ENCODE data around the gene OXNAD1. TPM values are rescaled to one million over a fixed set of nuclear protein-coding genes. Genes with fewer than 3 reads are reported as not detected.

OXNAD1 gene
- total and polyA plus RNA-seq, 4 experiments from 2014 or later: 61.7 to 84.7 (median 73.2) TPM

GRCh38 chr3:16247282-16248061, 17.5 kb upstream of the OXNAD1 start:
- Histone ChIP-seq H3K27ac (ENCODE audit: low read depth, low read length) (no peak overlapping the region), H3K4me3 (ENCODE audit: low read length in 2 of 2) (no peak overlapping the region), H3K27me3 (ENCODE audit: insufficient read depth, low read length) (no peaks in the 10 kb centered on the region), H3K4me1 (ENCODE audit: insufficient read depth, low read length) (peaks cover 3% of the 10 kb centered on the region), H3K36me3 (ENCODE audit: insufficient read depth, low read length) (no peaks in the 10 kb centered on the region), H3K9me3 (ENCODE audit: control insufficient read depth in 1 of 2, low read length in 2 of 2) (no peaks in the 10 kb centered on the region)
- CTCF ChIA-PET (ENCODE audit: partially characterized antibody): interaction anchor here (1.0 to 2.5 kb wide), 10 partner anchors 11 to 1044 kb away, joined by 3 to 12 read pairs (median 4); partner anchors contain the start of genes DPH3 and OXNAD1
- intact Hi-C loops (cut with micrococcal nuclease): loop anchor here (1.0 kb wide), 4 partner anchors 17 to 1139 kb away; partner anchors contain the start of gene DPH3
- DNase-seq: peak; percentile 73 to 78 (median 75)
- peaks cover 0 to 1% (median 0%) of the 10 kb centered on the region in 8 donors for H3K9me3 Mint-ChIP-seq
- H3K27me3 Mint-ChIP-seq: no peaks in the 10 kb centered on the region
- no peaks in the 10 kb centered on the region for H3K36me3 Mint-ChIP-seq
- H3K27ac Mint-ChIP-seq: peak overlapping the region in 1 of 7 donors; percentile 32
- POLR2A ChIA-PET (ENCODE audit: partially characterized antibody): no interaction called here
- H3K4me1 Mint-ChIP-seq: peaks cover 6 to 17% (median 9%) of the 10 kb centered on the region in 4 donors
- H3K4me3 Mint-ChIP-seq: peak overlapping the region in 5 of 8 donors; percentile 10 to 57 (median 38)

GRCh38 chr3:16248556-16248955, 16.5 kb upstream of the OXNAD1 start:
- H3K36me3 Mint-ChIP-seq: no peaks in the 10 kb centered on the region
- peaks cover 0 to 1% (median 0%) of the 10 kb centered on the region in 8 donors for H3K9me3 Mint-ChIP-seq
- no peak overlapping the region for H3K27ac ChIP-seq (ENCODE audit: low read depth, low read length)
- no peak overlapping the region for H3K4me3 Mint-ChIP-seq
- H3K4me1 Mint-ChIP-seq: peaks cover 6 to 17% (median 9%) of the 10 kb centered on the region in 4 donors
- no peaks in the 10 kb centered on the region for H3K9me3 ChIP-seq (ENCODE audit: control insufficient read depth in 1 of 2, low read length in 2 of 2)
- H3K27me3 ChIP-seq (ENCODE audit: insufficient read depth, low read length): no peaks in the 10 kb centered on the region
- H3K27me3 Mint-ChIP-seq: no peaks in the 10 kb centered on the region
- no peak overlapping the region for H3K27ac Mint-ChIP-seq
- CTCF ChIA-PET (ENCODE audit: partially characterized antibody): interaction anchor here (0.9 to 2.5 kb wide), 9 partner anchors 10 to 1044 kb away, joined by 3 to 12 read pairs (median 4); partner anchors contain the start of genes DPH3 and OXNAD1
- H3K4me1 ChIP-seq (ENCODE audit: insufficient read depth, low read length): peaks cover 3% of the 10 kb centered on the region
- H3K36me3 ChIP-seq (ENCODE audit: insufficient read depth, low read length): no peaks in the 10 kb centered on the region
- POLR2A ChIA-PET (ENCODE audit: partially characterized antibody): no interaction called here
- DNase-seq: no peak
- no peak overlapping the region for H3K4me3 ChIP-seq (ENCODE audit: low read length in 2 of 2)
- intact Hi-C loops (cut with micrococcal nuclease): no loop called here

GRCh38 chr3:16249336-16249735, 15.7 kb upstream of the OXNAD1 start:
- H3K27me3 Mint-ChIP-seq: no peaks in the 10 kb centered on the region
- H3K36me3 Mint-ChIP-seq: no peaks in the 10 kb centered on the region
- ChIA-PET CTCF (ENCODE audit: partially characterized antibody) (interaction anchor here (0.9 to 2.5 kb wide), 4 partner anchors 15 to 1045 kb away, joined by 3 to 12 read pairs (median 3); partner anchors contain the start of genes DPH3 and OXNAD1), POLR2A (ENCODE audit: partially characterized antibody) (no interaction called here)
- Histone ChIP-seq H3K4me3 (ENCODE audit: low read length in 2 of 2) (no peak overlapping the region), H3K4me1 (ENCODE audit: insufficient read depth, low read length) (peaks cover 3% of the 10 kb centered on the region), H3K27me3 (ENCODE audit: insufficient read depth, low read length) (no peaks in the 10 kb centered on the region), H3K9me3 (ENCODE audit: control insufficient read depth in 1 of 2, low read length in 2 of 2) (no peaks in the 10 kb centered on the region), H3K27ac (ENCODE audit: low read depth, low read length) (no peak overlapping the region), H3K36me3 (ENCODE audit: insufficient read depth, low read length) (no peaks in the 10 kb centered on the region)
- H3K4me1 Mint-ChIP-seq: peaks cover 4 to 17% (median 9%) of the 10 kb centered on the region in 4 donors
- H3K9me3 Mint-ChIP-seq: peaks cover 0 to 1% (median 0%) of the 10 kb centered on the region in 8 donors
- H3K4me3 Mint-ChIP-seq: no peak overlapping the region
- no peak overlapping the region for H3K27ac Mint-ChIP-seq
- intact Hi-C loops (cut with micrococcal nuclease): no loop called here
- DNase-seq: no peak

GRCh38 chr3:16249886-16250285, 15.1 kb upstream of the OXNAD1 start:
- Histone ChIP-seq H3K4me1 (ENCODE audit: insufficient read depth, low read length) (peaks cover 5% of the 10 kb centered on the region), H3K4me3 (ENCODE audit: low read length in 2 of 2) (no peak overlapping the region), H3K27me3 (ENCODE audit: insufficient read depth, low read length) (no peaks in the 10 kb centered on the region), H3K36me3 (ENCODE audit: insufficient read depth, low read length) (no peaks in the 10 kb centered on the region), H3K9me3 (ENCODE audit: control insufficient read depth in 1 of 2, low read length in 2 of 2) (no peaks in the 10 kb centered on the region), H3K27ac (ENCODE audit: low read depth, low read length) (no peak overlapping the region)
- H3K27ac Mint-ChIP-seq: no peak overlapping the region
- CTCF ChIA-PET (ENCODE audit: partially characterized antibody): no interaction called here
- H3K36me3 Mint-ChIP-seq: no peaks in the 10 kb centered on the region
- peaks cover 6 to 17% (median 9%) of the 10 kb centered on the region in 4 donors for H3K4me1 Mint-ChIP-seq
- POLR2A ChIA-PET (ENCODE audit: partially characterized antibody): no interaction called here
- no peak overlapping the region for H3K4me3 Mint-ChIP-seq
- intact Hi-C loops (cut with micrococcal nuclease): no loop called here
- no peak for DNase-seq
- H3K9me3 Mint-ChIP-seq: peaks cover 0 to 1% (median 0%) of the 10 kb centered on the region in 8 donors
- no peaks in the 10 kb centered on the region for H3K27me3 Mint-ChIP-seq

- H3K9me3 Mint-ChIP-seq: peaks cover 0 to 1% (median 0%) of the 10 kb centered on the region in 8 donors
- DNase-seq: no peak
- H3K27me3 Mint-ChIP-seq: no peaks in the 10 kb centered on the region
- H3K4me1 Mint-ChIP-seq: peaks cover 7 to 17% (median 10%) of the 10 kb centered on the region in 4 donors
- H3K27ac Mint-ChIP-seq: peak overlapping the region in 2 of 7 donors; percentile 2 to 8
- no peaks in the 10 kb centered on the region for H3K36me3 ChIP-seq (ENCODE audit: insufficient read depth, low read length)
- ChIA-PET POLR2A (ENCODE audit: partially characterized antibody) (interaction anchor here (1.2 kb wide), 1 partner anchor 13 kb away, joined by 3 read pairs; the partner anchor contains the start of genes DPH3 and OXNAD1), CTCF (ENCODE audit: partially characterized antibody) (interaction anchor here (0.7 to 1.5 kb wide), 3 partner anchors 13 to 36 kb away, joined by 3 to 4 read pairs (median 3); partner anchors contain the start of genes DPH3 and OXNAD1)
- no peak overlapping the region for H3K27ac ChIP-seq (ENCODE audit: low read depth, low read length)
- H3K27me3 ChIP-seq (ENCODE audit: insufficient read depth, low read length): no peaks in the 10 kb centered on the region
- no peak overlapping the region for H3K4me3 Mint-ChIP-seq
- H3K4me3 ChIP-seq (ENCODE audit: low read length in 2 of 2): no peak overlapping the region
- intact Hi-C loops (cut with micrococcal nuclease): no loop called here
- H3K36me3 Mint-ChIP-seq: no peaks in the 10 kb centered on the region
- no peaks in the 10 kb centered on the region for H3K9me3 ChIP-seq (ENCODE audit: control insufficient read depth in 1 of 2, low read length in 2 of 2)
- peaks cover 6% of the 10 kb centered on the region for H3K4me1 ChIP-seq (ENCODE audit: insufficient read depth, low read length)
These were observed 13.5 kb upstream of the OXNAD1 start for GRCh38 chr3:16251316-16252085.

GRCh38 chr3:16252243-16252978, 12.6 kb upstream of the OXNAD1 start:
- no peaks in the 10 kb centered on the region for H3K27me3 ChIP-seq (ENCODE audit: insufficient read depth, low read length)
- no peak for DNase-seq
- no peaks in the 10 kb centered on the region for H3K36me3 ChIP-seq (ENCODE audit: insufficient read depth, low read length)
- peaks cover 2 to 8% (median 4%) of the 10 kb centered on the region in 4 donors for H3K4me1 Mint-ChIP-seq
- POLR2A ChIA-PET (ENCODE audit: partially characterized antibody): interaction anchor here (1.2 kb wide), 1 partner anchor 13 kb away, joined by 3 read pairs; the partner anchor contains the start of genes DPH3 and OXNAD1
- no peak overlapping the region for H3K4me3 ChIP-seq (ENCODE audit: low read length in 2 of 2)
- H3K36me3 Mint-ChIP-seq: peaks cover 0 to 4% of the 10 kb centered on the region in 2 donors
- CTCF ChIA-PET (ENCODE audit: partially characterized antibody): interaction anchor here (3.0 kb wide), 1 partner anchor 9 kb away, joined by 15 read pairs; no protein-coding TSS in a partner anchor
- no peak overlapping the region for H3K4me3 Mint-ChIP-seq
- no peaks in the 10 kb centered on the region for H3K27me3 Mint-ChIP-seq
- H3K9me3 Mint-ChIP-seq: peaks cover 0 to 1% (median 0%) of the 10 kb centered on the region in 8 donors
- H3K9me3 ChIP-seq (ENCODE audit: control insufficient read depth in 1 of 2, low read length in 2 of 2): no peaks in the 10 kb centered on the region
- intact Hi-C loops (cut with micrococcal nuclease): no loop called here
- peaks cover 3% of the 10 kb centered on the region for H3K4me1 ChIP-seq (ENCODE audit: insufficient read depth, low read length)
- H3K27ac ChIP-seq (ENCODE audit: low read depth, low read length): no peak overlapping the region
- peak overlapping the region in 1 of 7 donors; percentile 8 for H3K27ac Mint-ChIP-seq
